ENCODE results near the gene RBMY1D.
"Not testable (repeated sequence)": the region's sequence is repeated elsewhere in the genome, so short reads cannot be mapped to it uniquely, and the experiment has no call there.

Gene RBMY1D

GRCh38 chrY:21894426-21894825, at the start of gene RBMY1D:
Gene RBMY1D, minus strand, starts transcription at chrY:21894526. Its CDS starts 2,013 bp downstream, at chrY:21892513.
- not testable (repeated sequence) for DNase-seq

DNA sequence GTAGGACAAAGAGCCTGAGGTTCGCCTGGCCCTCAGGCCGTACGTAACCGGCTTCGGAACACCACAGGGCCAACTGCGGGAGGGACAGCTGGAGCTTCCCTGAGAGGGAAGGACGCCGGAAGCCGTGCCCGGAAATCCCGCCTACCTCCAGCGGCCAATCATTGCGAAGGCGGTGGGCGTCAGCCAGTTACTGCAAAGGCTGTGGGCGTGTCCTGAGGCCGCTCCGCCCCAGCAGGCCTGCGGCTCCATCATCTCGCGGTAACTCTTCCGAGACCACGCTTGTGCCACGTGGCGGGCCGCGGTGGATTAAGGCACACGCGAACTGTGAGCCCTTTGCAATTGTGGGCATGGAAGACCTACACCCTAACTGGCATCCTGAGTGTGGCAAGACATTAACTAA, 23.6 kb upstream of the RBMY1D start, which contains the start of gene RBMY1E:
Gene RBMY1E (minus strand): TSS at position 101 of the 400 bp plus-strand sequence. CDS start 1,978 bp downstream, outside the sequence.
- not testable (repeated sequence) for DNase-seq

DNA sequence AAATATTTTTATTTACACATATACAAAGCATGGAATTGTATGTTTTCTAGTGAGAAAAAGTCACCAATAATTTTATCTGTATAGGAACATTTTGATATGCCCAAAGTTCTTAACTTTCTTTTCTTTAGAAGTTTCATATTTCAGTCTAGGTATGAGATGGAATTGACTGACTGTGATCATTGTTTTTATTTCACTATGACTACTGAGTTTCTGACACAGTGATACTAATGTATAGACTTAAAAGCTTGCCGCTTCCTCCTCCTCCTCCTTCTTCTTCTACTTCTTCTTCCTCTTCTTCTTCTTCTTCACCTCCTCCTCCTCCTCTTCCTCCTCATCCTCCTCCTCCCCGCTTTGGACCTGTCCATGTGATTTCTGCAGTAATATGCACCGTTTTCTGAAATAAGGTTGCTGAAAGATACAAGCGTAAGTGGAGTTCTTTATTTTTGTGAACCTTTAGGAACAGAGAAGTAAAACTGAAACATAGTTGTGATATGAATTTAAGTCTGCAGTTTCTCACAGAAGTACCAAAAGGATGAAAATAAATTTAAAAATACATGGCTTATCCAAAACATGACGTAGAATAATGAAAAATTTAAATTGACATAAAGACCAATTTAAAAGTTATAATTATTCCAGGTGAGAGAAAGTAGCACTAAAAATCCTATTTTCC, 24.8 kb downstream of the RBMY1D start:
- DNase-seq: not testable (repeated sequence)

DNA sequence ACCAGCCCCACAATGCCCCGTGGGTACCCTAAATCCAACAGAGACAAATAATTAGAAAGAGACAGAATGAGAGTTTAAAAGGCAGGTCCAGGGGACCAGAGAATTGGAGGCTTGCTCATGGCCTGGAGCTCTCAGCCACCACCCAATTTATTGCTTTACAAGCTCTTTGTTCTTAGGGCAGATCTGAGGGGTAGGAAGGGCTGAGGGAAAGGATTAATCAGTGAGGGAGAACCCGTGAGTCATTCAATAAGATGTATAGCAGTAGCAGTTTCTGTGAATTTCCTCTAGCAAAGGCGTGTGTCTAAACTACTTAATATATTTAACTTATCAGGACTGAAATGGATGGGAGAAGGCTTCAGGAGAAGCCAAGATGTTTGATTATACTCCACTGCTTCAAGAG, 48.8 kb downstream of the RBMY1D start:
- DNase-seq: no peak

- no peak for DNase-seq
These were observed 52.2 kb downstream of the RBMY1D start for GRCh38 chrY:21842090-21842489.

- DNase-seq: no peak
These were observed 54.8 kb downstream of the RBMY1D start for GRCh38 chrY:21839489-21839888.

GRCh38 chrY:21836343-21836742, 58.0 kb downstream of the RBMY1D start:
- DNase-seq: no peak

DNA sequence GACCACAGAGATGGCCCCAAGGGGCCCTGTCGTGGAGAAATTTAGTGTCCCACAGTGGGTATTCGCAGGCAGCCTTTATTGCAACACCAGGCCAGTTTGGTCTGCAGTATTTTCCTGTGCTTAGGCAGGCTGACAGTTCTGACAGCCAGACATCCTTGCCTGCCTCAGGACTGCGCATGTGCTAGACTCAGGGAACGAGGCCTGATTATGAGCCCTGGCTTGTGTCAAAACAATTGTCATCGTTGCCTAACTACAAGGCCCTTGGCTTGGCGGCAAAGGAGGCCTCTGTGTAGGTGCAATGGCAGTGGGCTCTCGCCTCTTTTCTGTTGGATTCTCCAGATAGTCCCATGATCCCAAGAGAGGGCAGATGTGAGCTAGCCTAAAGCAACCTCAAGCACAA, 59.3 kb downstream of the RBMY1D start:
- no peak for DNase-seq

Measured in activated CD4-positive, alpha-beta T cell treated with anti-CD3 and anti-CD28 coated beads for 1 hour (primary cell).